Neural crest cell (in vitro differentiated cells): ENCODE data around the gene MTCL1. TPM values are rescaled to one million over a fixed set of nuclear protein-coding genes. Genes with fewer than 3 reads are reported as not detected.

Experiments
- DNase-seq: peaks from one replicate; pipeline ENCODE4 v3.0.0; 2021; ENCODE audit warnings: low read depth, mixed read lengths, low spot score
- H3K27ac Mint-ChIP-seq: one replicate; pipeline ENCODE4 v1.8.0; 2021; ENCODE audit warnings: mild to moderate bottlenecking, mixed read lengths; ENCODE audit not compliant: unreplicated experiment
- H3K27me3 Mint-ChIP-seq: 2 replicates; pipeline ENCODE4 v1.8.0; 2021; ENCODE audit warnings: low read depth, mild to moderate bottlenecking, mixed read lengths
- H3K36me3 Mint-ChIP-seq: 2 replicates; pipeline ENCODE4 v1.8.0; 2021; ENCODE audit warnings: low read depth, mild to moderate bottlenecking, mixed read lengths
- H3K4me1 Mint-ChIP-seq: 2 replicates; pipeline ENCODE4 v1.8.0; 2021; ENCODE audit warnings: mixed read lengths
- H3K4me3 Mint-ChIP-seq: one replicate; pipeline ENCODE4 v1.8.0; 2021; ENCODE audit warnings: mild to moderate bottlenecking, mixed read lengths
- H3K9me3 Mint-ChIP-seq: 2 replicates; pipeline ENCODE4 v1.8.0; 2021; ENCODE audit warnings: mixed read lengths
- total RNA-seq: library from RNA; stranded (reverse); gene quantifications from 2 replicates; pipeline ENCODE4 v1.2.1, GENCODE V29; 2021
- TF ChIP-seq, protein P1 (sequence below): fragments of 200-600 bp; sonication (generic); conservative IDR thresholded peaks from 2 replicates; pipeline ENCODE4 v1.5.0; 2021; ENCODE audit warnings: antibody characterized with exemption, mild to moderate bottlenecking

The MTCL1 gene
- total RNA-seq, 1 donor from 2014 or later, result 17.8 TPM

DNA sequence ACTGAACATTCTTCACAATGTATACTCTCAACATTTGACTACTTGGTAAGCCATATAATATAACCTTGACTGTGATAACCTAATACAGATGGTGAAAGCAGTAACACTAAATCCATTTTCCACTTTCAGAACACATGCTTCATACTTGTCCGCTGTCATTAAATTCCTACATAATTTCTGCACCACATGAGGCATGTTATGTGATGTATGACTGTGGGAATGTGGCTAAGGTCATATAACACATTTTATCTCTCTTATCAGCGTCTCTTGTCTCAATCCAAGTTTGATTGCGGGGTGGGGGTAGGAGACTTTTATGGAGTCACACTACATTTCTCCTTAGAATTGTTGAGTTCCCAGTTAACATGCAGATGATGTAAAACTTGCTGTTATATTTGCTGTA is 110.9 kb downstream of the MTCL1 start:
- Mint-ChIP-seq H3K4me1 (peaks cover 13% of the 10 kb centered on the region), H3K9me3 (no peaks in the 10 kb centered on the region), H3K27ac (no peak overlapping the region), H3K36me3 (peaks cover 10% of the 10 kb centered on the region), H3K4me3 (no peak overlapping the region), H3K27me3 (no peaks in the 10 kb centered on the region)
- DNase-seq, result no peak
- TF ChIP-seq, protein P1, sequence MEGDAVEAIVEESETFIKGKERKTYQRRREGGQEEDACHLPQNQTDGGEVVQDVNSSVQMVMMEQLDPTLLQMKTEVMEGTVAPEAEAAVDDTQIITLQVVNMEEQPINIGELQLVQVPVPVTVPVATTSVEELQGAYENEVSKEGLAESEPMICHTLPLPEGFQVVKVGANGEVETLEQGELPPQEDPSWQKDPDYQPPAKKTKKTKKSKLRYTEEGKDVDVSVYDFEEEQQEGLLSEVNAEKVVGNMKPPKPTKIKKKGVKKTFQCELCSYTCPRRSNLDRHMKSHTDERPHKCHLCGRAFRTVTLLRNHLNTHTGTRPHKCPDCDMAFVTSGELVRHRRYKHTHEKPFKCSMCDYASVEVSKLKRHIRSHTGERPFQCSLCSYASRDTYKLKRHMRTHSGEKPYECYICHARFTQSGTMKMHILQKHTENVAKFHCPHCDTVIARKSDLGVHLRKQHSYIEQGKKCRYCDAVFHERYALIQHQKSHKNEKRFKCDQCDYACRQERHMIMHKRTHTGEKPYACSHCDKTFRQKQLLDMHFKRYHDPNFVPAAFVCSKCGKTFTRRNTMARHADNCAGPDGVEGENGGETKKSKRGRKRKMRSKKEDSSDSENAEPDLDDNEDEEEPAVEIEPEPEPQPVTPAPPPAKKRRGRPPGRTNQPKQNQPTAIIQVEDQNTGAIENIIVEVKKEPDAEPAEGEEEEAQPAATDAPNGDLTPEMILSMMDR, result no peak

DNA sequence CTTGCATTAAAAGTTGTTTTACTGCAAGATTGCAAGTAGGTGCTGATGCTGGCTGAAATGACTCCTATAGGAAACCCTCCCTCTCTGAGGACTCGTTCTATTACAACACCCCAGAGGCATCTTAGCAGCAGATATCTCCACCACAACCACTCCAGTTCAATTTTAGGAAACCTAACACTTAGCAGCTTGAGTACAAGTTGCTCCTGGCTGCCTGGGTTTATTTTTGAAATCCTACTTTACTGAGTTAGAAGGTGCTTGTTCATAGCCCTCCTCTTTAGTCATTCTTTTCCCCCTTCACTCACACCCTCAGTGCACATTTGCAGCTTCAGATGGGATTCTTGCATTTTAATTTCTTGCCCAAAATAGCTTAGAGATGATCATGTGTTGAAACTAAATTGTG is 111.5 kb downstream of the MTCL1 start:
- Mint-ChIP-seq H3K4me3 (no peak overlapping the region), H3K9me3 (no peaks in the 10 kb centered on the region), H3K36me3 (peaks cover 10% of the 10 kb centered on the region), H3K27me3 (no peaks in the 10 kb centered on the region), H3K27ac (peak overlapping the region; percentile 36), H3K4me1 (peaks cover 18% of the 10 kb centered on the region)
- DNase-seq, result no peak
- TF ChIP-seq, protein P1, result no peak

DNA sequence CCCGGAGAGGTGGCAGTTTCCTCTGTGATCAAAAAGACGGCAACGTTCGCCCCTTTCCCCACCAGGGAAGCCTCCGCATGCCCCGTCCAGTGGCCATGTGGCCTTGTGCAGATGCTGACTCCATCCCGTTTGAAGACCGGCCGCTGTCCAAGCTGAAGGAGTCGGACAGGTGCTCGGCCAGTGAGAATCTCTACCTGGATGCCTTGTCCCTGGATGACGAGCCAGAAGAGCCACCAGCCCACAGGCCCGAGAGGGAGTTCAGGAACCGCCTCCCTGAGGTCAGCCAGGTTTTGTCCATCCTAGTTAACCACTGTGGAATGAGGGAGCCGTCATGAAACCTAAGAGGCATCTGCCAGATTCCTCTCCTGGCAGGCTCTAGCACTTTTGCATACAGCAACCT is 113.6 kb downstream of the MTCL1 start:
- no peak overlapping the region for H3K27ac Mint-ChIP-seq
- H3K4me1 Mint-ChIP-seq, result peaks cover 22% of the 10 kb centered on the region
- peaks cover 10% of the 10 kb centered on the region for H3K36me3 Mint-ChIP-seq
- H3K9me3 Mint-ChIP-seq, result no peaks in the 10 kb centered on the region
- TF ChIP-seq, protein P1, result no peak
- no peak for DNase-seq
- no peaks in the 10 kb centered on the region for H3K27me3 Mint-ChIP-seq
- H3K4me3 Mint-ChIP-seq, result no peak overlapping the region

DNA sequence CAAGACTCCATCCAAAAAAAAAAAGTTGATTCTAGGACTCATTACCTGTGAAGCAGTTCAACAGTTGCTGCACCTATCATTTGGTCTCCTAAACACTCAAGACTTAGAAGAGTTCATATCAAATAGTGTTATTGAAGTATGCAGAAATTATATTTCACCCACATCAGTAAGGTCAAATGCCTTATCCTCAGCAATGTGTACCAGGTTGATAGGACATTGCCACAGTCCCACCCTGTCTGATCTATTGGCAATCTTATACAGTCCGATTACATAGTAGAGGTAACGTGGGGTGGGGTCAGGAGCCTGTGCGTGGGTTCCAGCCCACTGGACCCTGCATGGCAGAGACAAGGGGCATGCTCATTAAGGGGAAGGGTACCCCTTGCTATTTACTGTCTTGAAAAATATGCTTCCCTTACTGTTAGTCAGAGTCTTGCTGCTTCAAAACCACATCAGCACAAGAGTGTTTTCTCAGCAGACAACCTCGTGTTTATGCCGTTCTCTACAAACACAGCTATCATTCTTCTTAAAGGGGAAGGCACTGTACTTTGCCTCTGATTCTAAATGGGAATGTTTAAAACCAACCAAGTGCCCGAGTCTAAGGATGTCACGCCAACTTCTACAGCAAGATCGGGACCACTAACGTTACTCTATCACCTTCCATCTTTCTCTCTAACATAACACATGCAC is 115.2 kb downstream of the MTCL1 start:
- peak overlapping the region; percentile 12 for H3K27ac Mint-ChIP-seq
- no peaks in the 10 kb centered on the region for H3K27me3 Mint-ChIP-seq
- DNase-seq, result no peak
- H3K4me1 Mint-ChIP-seq, result peaks cover 22% of the 10 kb centered on the region
- H3K9me3 Mint-ChIP-seq, result no peaks in the 10 kb centered on the region
- TF ChIP-seq, protein P1, result no peak
- no peak overlapping the region for H3K4me3 Mint-ChIP-seq
- peaks cover 10% of the 10 kb centered on the region for H3K36me3 Mint-ChIP-seq

DNA sequence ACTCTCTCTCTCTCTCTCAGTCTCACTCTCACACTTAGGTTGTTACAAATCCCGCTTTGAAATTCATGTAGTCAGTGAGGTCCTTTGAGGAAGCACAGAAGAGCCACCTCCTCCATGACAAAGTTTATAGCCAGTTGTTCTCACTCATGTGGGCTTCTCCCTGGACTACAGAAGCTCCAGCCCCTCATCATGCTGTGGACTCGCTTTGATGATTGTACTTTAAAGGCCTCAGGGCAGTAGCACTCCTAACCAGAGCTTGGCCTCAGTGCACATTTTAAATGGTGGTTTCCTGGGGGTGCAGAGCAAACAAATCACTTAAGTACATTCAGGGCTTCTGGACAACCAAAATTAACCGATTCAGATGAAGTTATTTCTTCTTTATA is 115.7 kb downstream of the MTCL1 start:
- TF ChIP-seq, protein P1, result no peak
- H3K27me3 Mint-ChIP-seq, result no peaks in the 10 kb centered on the region
- H3K4me1 Mint-ChIP-seq, result peaks cover 22% of the 10 kb centered on the region
- no peak for DNase-seq
- no peak overlapping the region for H3K4me3 Mint-ChIP-seq
- no peaks in the 10 kb centered on the region for H3K9me3 Mint-ChIP-seq
- H3K36me3 Mint-ChIP-seq, result peaks cover 10% of the 10 kb centered on the region
- H3K27ac Mint-ChIP-seq, result peak overlapping the region; percentile 12
